GM21526 (cell line): ENCODE data around the gene TBC1D23.
"Not testable (repeated sequence)": the region's sequence is repeated elsewhere in the genome, so short reads cannot be mapped to it uniquely, and the experiment has no call there.

Source experiments
- ATAC-seq: cut with Tn5 transposase; IDR thresholded peaks from one replicate; pipeline ENCODE4 v1.9.1; 2021; ENCODE audit warnings: moderate library complexity; ENCODE audit not compliant: unreplicated experiment, low FRiP score

Gene TBC1D23

GRCh38 chr3:100289339-100289738 lies 28.5 kb downstream of the TBC1D23 start:
- ATAC-seq: no peak

- no peak for ATAC-seq
Observed at GRCh38 chr3:100295089-100295488, 34.3 kb downstream of the TBC1D23 start.

GRCh38 chr3:100297784-100298183 lies 37.0 kb downstream of the TBC1D23 start:
- ATAC-seq: no peak

- no peak for ATAC-seq
Observed at GRCh38 chr3:100299016-100299415, 38.2 kb downstream of the TBC1D23 start.

GRCh38 chr3:100306695-100307094 lies 45.9 kb downstream of the TBC1D23 start:
- no peak for ATAC-seq

GRCh38 chr3:100310355-100310965 lies 49.7 kb downstream of the TBC1D23 start:
- no peak for ATAC-seq

GRCh38 chr3:100311011-100311410 lies 50.2 kb downstream of the TBC1D23 start:
- ATAC-seq: no peak

GRCh38 chr3:100316641-100317069 lies 55.9 kb downstream of the TBC1D23 start:
- ATAC-seq: no peak

- no peak for ATAC-seq
Observed at GRCh38 chr3:100317912-100318311, 57.1 kb downstream of the TBC1D23 start.

GRCh38 chr3:100319951-100320350 lies 59.2 kb downstream of the TBC1D23 start:
- no peak for ATAC-seq

GRCh38 chr3:100324044-100324443 lies 63.3 kb downstream of the TBC1D23 start:
- ATAC-seq: no peak

GRCh38 chr3:100325827-100326226 lies 65.0 kb downstream of the TBC1D23 start:
- no peak for ATAC-seq

GRCh38 chr3:100327377-100327776 lies 66.6 kb downstream of the TBC1D23 start:
- ATAC-seq: not testable (repeated sequence)

- ATAC-seq: no peak
Observed at GRCh38 chr3:100329800-100330489, 69.2 kb downstream of the TBC1D23 start.

GRCh38 chr3:100330651-100331050 lies 69.9 kb downstream of the TBC1D23 start:
- no peak for ATAC-seq

GRCh38 chr3:100331660-100332059 lies 70.9 kb downstream of the TBC1D23 start:
- no peak for ATAC-seq

- no peak for ATAC-seq
Observed at GRCh38 chr3:100333051-100333450, 72.3 kb downstream of the TBC1D23 start.

GRCh38 chr3:100333970-100334487 lies 73.2 kb downstream of the TBC1D23 start:
- peak; percentile 35 for ATAC-seq

- peak; percentile 97 for ATAC-seq
Observed at GRCh38 chr3:100334488-100335351, 73.9 kb downstream of the TBC1D23 start, which contains the start of gene NIT2. Gene NIT2, plus strand, starts transcription at chr3:100334757. Its CDS starts 35 bp downstream, at chr3:100334792.

GRCh38 chr3:100335434-100335833 lies 74.6 kb downstream of the TBC1D23 start:
- ATAC-seq: peak; percentile 42

- ATAC-seq: not testable (repeated sequence)
Observed at GRCh38 chr3:100336229-100336628, 75.4 kb downstream of the TBC1D23 start.
